Measurements from ENCODE around the gene USP12.

GRCh38 chr13:27120811-27121210 lies 50.8 kb downstream of the USP12 start:
- no peak for TF ChIP-seq REST (IDR thresholded peaks at IDR 0.05; ENCODE audit: insufficient read depth in 1 of 2, low read depth in 2 of 2, low read length in 2 of 2)
- no peak for TF ChIP-seq TAF1 (IDR thresholded peaks at IDR 0.05; ENCODE audit: borderline replicate concordance, insufficient read depth, low read length)
- TF ChIP-seq FOXP2 (optimal IDR thresholded peaks at IDR 0.05; ENCODE audit: borderline replicate concordance, extremely low read depth, extremely low read length, insufficient read depth), result no peak
